CD4-positive, alpha-beta T cell treated with Interleukin-15 for 4 hours (primary cell): ENCODE measurements around the gene AMMECR1L.
"Not testable (repeated sequence)": the region's sequence is repeated elsewhere in the genome, so short reads cannot be mapped to it uniquely, and the experiment has no call there.

Experiments
- DNase-seq: peaks from one replicate; pipeline ENCODE4 v3.0.0-alpha.2; 2020; ENCODE audit warnings: low spot score

AMMECR1L gene

GRCh38 chr2:127887082-127887775, 1.5 kb upstream of the AMMECR1L start:
- DNase-seq, result no peak

- DNase-seq, result not testable (repeated sequence)
Observed at GRCh38 chr2:127886593-127886935, 808 bp upstream of the AMMECR1L start.

GRCh38 chr2:127884861-127885740, 655 bp downstream of the AMMECR1L start:
- DNase-seq, result peak; percentile 15

- no peak for DNase-seq
Observed at GRCh38 chr2:127884436-127884835, 1.3 kb downstream of the AMMECR1L start.

GRCh38 chr2:127879899-127880298, 5.9 kb downstream of the AMMECR1L start:
- DNase-seq, result no peak

- no peak for DNase-seq
Observed at GRCh38 chr2:127877626-127878025, 8.1 kb downstream of the AMMECR1L start.

GRCh38 chr2:127877136-127877535, 8.6 kb downstream of the AMMECR1L start:
- no peak for DNase-seq

- no peak for DNase-seq
Observed at GRCh38 chr2:127874378-127875269, 11.1 kb downstream of the AMMECR1L start.

GRCh38 chr2:127873707-127874303, 12.0 kb downstream of the AMMECR1L start:
- no peak for DNase-seq

- DNase-seq, result no peak
Observed at GRCh38 chr2:127872354-127872753, 13.4 kb downstream of the AMMECR1L start.

GRCh38 chr2:127865926-127866325, 19.8 kb downstream of the AMMECR1L start:
- DNase-seq, result no peak

- no peak for DNase-seq
Observed at GRCh38 chr2:127864877-127865276, 20.9 kb downstream of the AMMECR1L start.

- DNase-seq, result no peak
Observed at GRCh38 chr2:127862228-127862627, 23.5 kb downstream of the AMMECR1L start.

- no peak for DNase-seq
Observed at GRCh38 chr2:127860130-127860529, 25.6 kb downstream of the AMMECR1L start.

- DNase-seq, result peak; percentile 65
Observed at GRCh38 chr2:127859712-127860085, 26.1 kb downstream of the AMMECR1L start.

GRCh38 chr2:127857265-127857808, 28.4 kb downstream of the AMMECR1L start:
- DNase-seq, result no peak

GRCh38 chr2:127853671-127854070, 32.1 kb downstream of the AMMECR1L start:
- DNase-seq, result no peak

GRCh38 chr2:127852388-127852787, 33.4 kb downstream of the AMMECR1L start:
- DNase-seq, result no peak

GRCh38 chr2:127847931-127848330, 37.8 kb downstream of the AMMECR1L start:
- DNase-seq, result no peak

GRCh38 chr2:127844973-127845372, 40.8 kb downstream of the AMMECR1L start:
- no peak for DNase-seq

GRCh38 chr2:127843677-127844076, 42.1 kb downstream of the AMMECR1L start:
- no peak for DNase-seq
